Cardiac muscle cell (in vitro differentiated cells and primary cell): Measurements from ENCODE around the gene TGM3. TPM values are rescaled to one million over a fixed set of nuclear protein-coding genes. Genes with fewer than 3 reads are reported as not detected.

ENCODE experiments used
- DNase-seq, 2 donors: peaks; one replicate each; pipeline versions ENCODE4 v3.0.0 to v3.0.0-alpha.2; 2010 to 2017; ENCODE audit warnings: low read depth in 1 of 2, low spot score in 1 of 2
- H3K27ac ChIP-seq: fragments of 200-600 bp; sonication (generic); 2 replicates; pipeline ENCODE4 v1.5.1; 2016
- H3K27me3 ChIP-seq: fragments of 200-600 bp; sonication (generic); 2 replicates; pipeline ENCODE4 v1.6.0; 2016; ENCODE audit warnings: control low read depth
- H3K36me3 ChIP-seq: fragments of 200-600 bp; sonication (generic); 2 replicates; pipeline ENCODE4 v1.5.1; 2016; ENCODE audit warnings: control low read depth
- H3K4me1 ChIP-seq: fragments of 200-600 bp; sonication (generic); 2 replicates; pipeline ENCODE4 v1.8.1; 2017; ENCODE audit warnings: low read depth, mild to moderate bottlenecking, mixed run types
- H3K4me3 ChIP-seq: fragments of 200-600 bp; sonication (generic); 2 replicates; pipeline ENCODE4 v1.5.1; 2016; ENCODE audit warnings: mild to moderate bottlenecking
- H3K9me3 ChIP-seq: fragments of 200-600 bp; sonication (generic); 2 replicates; pipeline ENCODE4 v1.5.1; 2017; ENCODE audit warnings: low read depth, mild to moderate bottlenecking, control low read depth
- CTCF ChIP-seq: IDR thresholded peaks from 2 replicates; pipeline ENCODE4 v1.5.1; 2012; ENCODE audit warnings: low read depth, mild to moderate bottlenecking, low read length
- polyA plus RNA-seq: library from polyadenylated mRNA; unstranded; fragments of >200 nt; fragmentation: Nextera tagmentation; extraction: Ambion mirVana; gene quantifications from 2 replicates; pipeline ENCODE4 v1.2.1, GENCODE V29; 2016
- total RNA-seq: library from RNA; depleted of rRNA; stranded (reverse); fragments of >200 nt; gene quantifications from 2 replicates; pipeline ENCODE4 v1.2.3, GENCODE V29; 2016

The TGM3 gene
- total and polyA plus RNA-seq, 2 experiments from 2014 or later: not detected

GRCh38 chr20:2385026-2385425 lies 89.2 kb downstream of the TGM3 start:
- DNase-seq: no peak
- TF ChIP-seq CTCF: no peak

GRCh38 chr20:2385496-2385895 lies 89.7 kb downstream of the TGM3 start:
- TF ChIP-seq CTCF: no peak
- peaks cover 5% of the 10 kb centered on the region for H3K27me3 ChIP-seq
- H3K4me3 ChIP-seq: no peak overlapping the region
- no peaks in the 10 kb centered on the region for H3K4me1 ChIP-seq
- no peaks in the 10 kb centered on the region for H3K36me3 ChIP-seq
- no peaks in the 10 kb centered on the region for H3K9me3 ChIP-seq
- DNase-seq: no peak
- no peak overlapping the region for H3K27ac ChIP-seq

More at GRCh38 chr20:2385026-2385425, 89.2 kb downstream of the TGM3 start:
- H3K27me3 ChIP-seq: peaks cover 5% of the 10 kb centered on the region
- H3K4me1 ChIP-seq: no peaks in the 10 kb centered on the region
- H3K36me3 ChIP-seq: no peaks in the 10 kb centered on the region
- no peak overlapping the region for H3K4me3 ChIP-seq
- no peak overlapping the region for H3K27ac ChIP-seq
- H3K9me3 ChIP-seq: no peaks in the 10 kb centered on the region

DNA sequence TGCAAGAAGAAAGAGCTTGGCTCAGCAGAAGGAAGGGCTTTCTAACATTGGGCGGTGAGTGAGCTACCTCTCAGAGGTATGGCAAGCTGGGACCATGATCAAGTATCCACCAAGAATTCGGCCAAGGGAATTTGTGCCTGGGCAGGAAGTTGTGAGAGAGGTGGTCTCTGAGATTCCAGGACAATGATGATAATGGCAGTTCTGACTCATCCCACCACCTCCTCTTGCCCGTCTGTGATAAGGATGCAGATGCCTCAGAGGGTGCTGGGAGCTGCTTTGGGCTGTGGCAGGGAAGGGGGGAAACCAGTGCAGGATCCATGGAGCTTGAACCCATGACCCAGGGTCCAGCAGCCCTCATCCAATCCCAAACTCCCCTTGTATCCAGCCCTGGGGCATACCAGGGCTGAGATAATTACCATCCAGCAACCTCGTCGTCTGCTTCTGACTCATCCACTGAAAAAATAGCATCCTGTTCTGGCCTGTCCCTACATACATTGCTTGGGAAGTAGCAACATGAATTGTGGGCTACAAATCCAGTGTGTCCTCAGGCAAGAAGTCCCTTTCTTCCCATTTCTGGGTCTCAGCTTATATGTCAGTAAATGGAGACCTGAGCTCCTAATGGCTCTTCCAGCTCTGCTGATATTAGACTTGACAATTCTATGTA lies 90.8 kb downstream of the TGM3 start:
- Histone ChIP-seq H3K27ac (no peak overlapping the region), H3K4me3 (no peak overlapping the region), H3K9me3 (no peaks in the 10 kb centered on the region), H3K36me3 (no peaks in the 10 kb centered on the region), H3K4me1 (no peaks in the 10 kb centered on the region), H3K27me3 (peaks cover 5% of the 10 kb centered on the region)
- DNase-seq: peak in 1 of 2 donors; percentile 16
- no peak for TF ChIP-seq CTCF

DNA sequence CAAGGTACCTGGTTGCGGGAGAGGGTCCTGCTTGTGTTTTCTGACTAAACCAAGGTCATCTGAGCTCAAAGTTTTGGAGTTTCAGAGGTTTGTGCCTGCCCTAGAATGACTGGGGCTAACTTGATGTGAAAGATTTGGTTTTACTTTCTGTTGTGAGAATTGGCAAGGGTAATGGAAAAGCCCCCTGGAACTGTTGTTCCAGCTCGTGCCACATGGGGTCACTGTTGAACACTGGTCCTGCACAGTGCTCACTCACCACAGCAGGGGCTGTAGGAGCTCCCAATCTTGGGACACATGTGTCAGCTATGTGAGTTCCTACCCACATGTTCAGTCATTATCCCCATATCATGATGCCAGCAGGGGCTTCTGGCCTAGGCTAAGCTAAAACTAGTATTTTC lies 91.4 kb downstream of the TGM3 start:
- peaks cover 5% of the 10 kb centered on the region for H3K27me3 ChIP-seq
- DNase-seq: peak; percentile 10 to 45
- TF ChIP-seq CTCF: peak; percentile 29
- H3K9me3 ChIP-seq: no peaks in the 10 kb centered on the region
- no peak overlapping the region for H3K27ac ChIP-seq
- no peaks in the 10 kb centered on the region for H3K4me1 ChIP-seq
- no peak overlapping the region for H3K4me3 ChIP-seq
- no peaks in the 10 kb centered on the region for H3K36me3 ChIP-seq

DNA sequence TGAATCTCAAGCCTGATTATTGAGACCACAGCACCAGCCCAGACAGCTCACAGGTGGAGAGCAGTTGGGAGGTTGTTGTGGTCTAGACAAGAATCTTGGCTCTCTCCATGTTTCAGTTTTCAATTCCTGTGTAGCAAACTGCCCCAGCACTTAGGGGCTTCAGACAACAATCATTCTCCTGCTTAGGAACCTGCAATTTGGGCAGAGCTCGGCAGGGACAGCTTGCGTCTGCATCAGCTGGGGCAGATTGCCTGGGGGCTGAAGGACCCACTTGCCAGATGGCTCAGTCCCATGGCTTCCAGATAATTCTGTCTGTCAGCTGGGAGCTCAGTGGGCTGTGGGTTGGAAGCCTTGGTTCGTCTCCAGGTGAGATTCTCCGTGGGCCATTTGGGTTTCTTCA lies 91.8 kb downstream of the TGM3 start:
- no peak for TF ChIP-seq CTCF
- H3K4me3 ChIP-seq: no peak overlapping the region
- no peaks in the 10 kb centered on the region for H3K36me3 ChIP-seq
- no peak overlapping the region for H3K27ac ChIP-seq
- no peaks in the 10 kb centered on the region for H3K9me3 ChIP-seq
- DNase-seq: no peak
- H3K4me1 ChIP-seq: no peaks in the 10 kb centered on the region
- H3K27me3 ChIP-seq: peaks cover 5% of the 10 kb centered on the region

Other genes with a start within 250 kb of the TGM3 start
- gene STK35, start 194.2 kb upstream of the TGM3 start, total RNA-seq: 21.4 and 21.6 TPM in 2 replicates
- 10.0 and 10.8 TPM in 2 replicates for gene STK35, start 194.2 kb upstream of the TGM3 start, polyA plus RNA-seq
- gene TGM6, start 84.9 kb downstream of the TGM3 start, total RNA-seq: not detected in 2 replicates
- not detected in 2 replicates for gene TGM6, start 84.9 kb downstream of the TGM3 start, polyA plus RNA-seq
- gene SNRPB, start 174.8 kb downstream of the TGM3 start, total RNA-seq: 187 and 290 TPM in 2 replicates
- 190 and 251 TPM in 2 replicates for gene SNRPB, start 174.8 kb downstream of the TGM3 start, polyA plus RNA-seq
- gene ZNF343, start 212.9 kb downstream of the TGM3 start, total RNA-seq: 8.6 and 13.0 TPM in 2 replicates
- 6.5 and 9.4 TPM in 2 replicates for gene ZNF343, start 212.9 kb downstream of the TGM3 start, polyA plus RNA-seq
- gene TMC2, start 240.6 kb downstream of the TGM3 start, total RNA-seq: not detected in 2 replicates
- gene TMC2, start 240.6 kb downstream of the TGM3 start, polyA plus RNA-seq: not detected in 2 replicates